ENCODE results near the gene PAFAH1B1.

Gene PAFAH1B1

GRCh38 chr17:2723505-2723996, 130.1 kb downstream of the PAFAH1B1 start:
- DNase-seq, result no peak

GRCh38 chr17:2723997-2724783, 130.7 kb downstream of the PAFAH1B1 start:
- no peak for DNase-seq

DNA sequence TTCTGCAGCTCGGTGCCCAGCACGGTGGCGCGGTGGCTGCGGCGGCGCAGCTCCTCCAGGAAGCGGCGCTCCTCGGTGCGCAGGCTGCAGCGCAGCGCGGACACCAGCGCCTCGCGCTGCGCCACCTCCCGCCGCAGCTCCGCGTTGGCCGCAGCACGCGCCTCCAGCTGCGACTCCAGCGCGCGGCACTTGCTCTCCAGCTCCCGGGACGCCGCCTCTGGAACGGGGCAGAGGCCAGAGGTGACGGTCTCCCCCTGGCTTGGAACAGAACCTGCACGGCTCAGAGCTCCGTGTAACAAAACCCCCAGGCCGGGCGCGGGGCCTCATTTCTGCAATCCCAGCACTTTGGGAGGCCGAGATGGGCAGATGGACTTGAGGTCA, 131.3 kb downstream of the PAFAH1B1 start:
- DNase-seq, result no peak

GRCh38 chr17:2730764-2731353, 137.4 kb downstream of the PAFAH1B1 start:
- DNase-seq, result no peak

DNA sequence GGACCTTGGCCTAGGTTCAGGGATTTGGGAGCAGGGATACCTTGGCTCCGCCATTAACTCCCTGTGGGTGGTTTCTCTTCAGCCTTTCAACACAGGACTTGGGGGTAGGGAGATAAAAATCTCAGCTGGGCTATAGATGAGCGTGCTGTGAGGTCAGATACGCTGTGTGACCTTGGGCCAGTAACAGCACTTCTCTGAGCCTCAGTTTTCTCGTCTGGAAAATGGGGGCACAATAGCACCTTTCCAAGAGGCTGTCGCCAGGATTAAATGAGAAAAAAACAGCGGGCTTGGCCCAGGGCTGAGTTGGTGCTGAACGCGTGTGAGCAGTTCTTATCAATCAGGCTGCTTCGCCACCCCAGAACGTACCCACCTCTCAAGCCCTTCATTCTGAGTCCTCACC, 138.4 kb downstream of the PAFAH1B1 start:
- DNase-seq, result no peak

- no peak for DNase-seq
These were observed 141.5 kb downstream of the PAFAH1B1 start for GRCh38 chr17:2734939-2735338.

Data from NCI-H524 (cell line).